GM12878 (cell line): ENCODE measurements around the gene NAGA. TPM values are rescaled to one million over a fixed set of nuclear protein-coding genes. Genes with fewer than 3 reads are reported as not detected.

Source experiments
- ATAC-seq: fragments of 200-7000 bp; cut with Tn5 transposase; 3 replicates; pipeline ENCODE4 v1.9.1; 2020; ENCODE audit warnings: mild to moderate bottlenecking, moderate library complexity
- BruUV-seq: library from RNA; stranded (reverse); fragments of 400-500 nt; replicated peaks from 2 replicates; lab custom pipeline; 2021; lab: Mats Ljungman, UMichigan
- CTCF ChIA-PET: fragments of 300-600 bp; sonication (Branson Sonifier 250); formaldehyde crosslinking; extraction: SDS; loops from one replicate; lab custom pipeline; 2021; ENCODE audit warnings: inconsistent platforms; lab: Yijun Ruan, JAX
- POLR2A ChIA-PET: fragments of 350-600 bp; formaldehyde crosslinking; extraction: SDS; loops from one replicate; lab custom pipeline; 2021; ENCODE audit warnings: inconsistent platforms; lab: Charles Lee
- RAD21 ChIA-PET: fragments of 300-600 bp; sonication (Branson Sonifier 250); formaldehyde crosslinking; loops from one replicate; lab custom pipeline; 2023; ENCODE audit warnings: antibody characterized with exemption; ENCODE audit not compliant: unreplicated experiment; lab: Charles Lee
- SMC1A ChIA-PET: fragments of 300-600 bp; sonication (Branson Sonifier 250); formaldehyde crosslinking; loops from one replicate; lab custom pipeline; 2023; ENCODE audit not compliant: unreplicated experiment, uncharacterized antibody; lab: Charles Lee
- DNase-seq: peaks from one replicate; pipeline ENCODE4 v3.0.0-alpha.2; 2011; ENCODE audit warnings: low read depth, low spot score
- FAIRE-seq: peaks from 3 replicates; lab custom pipeline; 2011; peaks lifted over from hg19 to GRCh38; lab: Jason Lieb, UNC
- H2AFZ ChIP-seq: 2 replicates; pipeline ENCODE4 v1.6.0; 2011; ENCODE audit warnings: low read depth, low read length, control low read depth; ENCODE audit not compliant: control insufficient read depth
- H3K27ac ChIP-seq: 2 replicates; pipeline ENCODE4 v1.5.1; 2011; ENCODE audit warnings: control low read depth; ENCODE audit not compliant: control insufficient read depth, insufficient read depth
- H3K27me3 ChIP-seq, 2 experiments: replicated peaks in 1 of 2; 2 replicates each; pipeline versions ENCODE4 v1.6.0 to v1.6.1; 2011; ENCODE audit warnings: low read length in 1 of 2; ENCODE audit not compliant: control insufficient read depth in 2 of 2, insufficient read depth in 2 of 2
- H3K36me3 ChIP-seq, 2 experiments: 2 replicates each; pipeline ENCODE4 v1.5.1; 2011; ENCODE audit warnings: low read length in 1 of 2; ENCODE audit not compliant: control insufficient read depth in 2 of 2, insufficient read depth in 2 of 2
- H3K4me1 ChIP-seq: 2 replicates; pipeline ENCODE4 v1.6.1; 2011; ENCODE audit warnings: mild to moderate bottlenecking, low read length, moderate library complexity, mixed read lengths; ENCODE audit not compliant: control insufficient read depth, insufficient read depth
- H3K4me2 ChIP-seq: 2 replicates; pipeline ENCODE4 v1.6.0; 2011; ENCODE audit warnings: control low read depth; ENCODE audit not compliant: control insufficient read depth, insufficient read depth
- H3K4me3 ChIP-seq: fragments of 200-600 bp; sonication (generic); 2 replicates; pipeline ENCODE4 v1.5.1; 2016
- H3K79me2 ChIP-seq: 2 replicates; pipeline ENCODE4 v1.6.0; 2011; ENCODE audit warnings: low read length; ENCODE audit not compliant: control insufficient read depth, insufficient read depth
- H3K9ac ChIP-seq: 2 replicates; pipeline ENCODE4 v1.8.0; 2011; ENCODE audit warnings: low read length, control low read depth, mixed read lengths; ENCODE audit not compliant: control insufficient read depth, insufficient read depth
- H3K9me3 ChIP-seq: replicated peaks from 3 replicates; pipeline ENCODE4 v1.5.1; 2011; ENCODE audit warnings: mild to moderate bottlenecking, low read length; ENCODE audit not compliant: control insufficient read depth, insufficient read depth
- H4K20me1 ChIP-seq: 2 replicates; pipeline ENCODE4 v1.6.0; 2011; ENCODE audit not compliant: control insufficient read depth, insufficient read depth
- BHLHE40 ChIP-seq, 2 experiments: fragments of 450-650 bp in 1 of 2; IDR thresholded peaks; 2 replicates each; pipeline ENCODE4 v1.6.1; 2011 to 2017; ENCODE audit warnings: low read depth in 2 of 2, borderline replicate concordance in 1 of 2, improper control_type of control experiment in 1 of 2, low read length in 1 of 2, mild to moderate bottlenecking in 1 of 2
- CREM ChIP-seq: IDR thresholded peaks from 2 replicates; pipeline ENCODE4 v1.6.1; 2014; ENCODE audit warnings: antibody characterized with exemption, low read depth
- DPF2 ChIP-seq: fragments of 450-650 bp; IDR thresholded peaks from 2 replicates; pipeline ENCODE4 v1.6.1; 2017; ENCODE audit warnings: mild to moderate bottlenecking
- HDGF ChIP-seq: fragments of 450-650 bp; IDR thresholded peaks from 2 replicates; pipeline ENCODE4 v1.6.1; 2016; ENCODE audit warnings: antibody characterized with exemption
- KLF5 ChIP-seq: fragments of 450-650 bp; IDR thresholded peaks from 2 replicates; pipeline ENCODE4 v1.6.1; 2014; ENCODE audit warnings: mild to moderate bottlenecking; ENCODE audit not compliant: partially characterized antibody
- MYB ChIP-seq: fragments of 150-350 bp; IDR thresholded peaks from 2 replicates; pipeline ENCODE4 v1.6.1; 2014; ENCODE audit warnings: mild to moderate bottlenecking, low read depth, low read length, borderline replicate concordance
- RFX5 ChIP-seq: IDR thresholded peaks from 2 replicates; pipeline ENCODE4 v1.6.1; 2011; ENCODE audit warnings: low read depth, low read length, improper control_type of control experiment
- RUNX3 ChIP-seq: IDR thresholded peaks from 2 replicates; pipeline ENCODE4 v1.6.1; 2012; ENCODE audit warnings: low read length, inconsistent platforms
- SRF ChIP-seq, 2 experiments: IDR thresholded peaks; 2 replicates each; pipeline ENCODE4 v1.6.1; 2011; ENCODE audit warnings: low read depth in 2 of 2, low read length in 2 of 2, mild to moderate bottlenecking in 1 of 2, moderate library complexity in 1 of 2
- ZBTB4 ChIP-seq: fragments of 450-650 bp; formaldehyde crosslinking; IDR thresholded peaks from 2 replicates; pipeline ENCODE4 v1.4.0; 2022; ENCODE audit warnings: mild to moderate bottlenecking, moderate library complexity
- ZNF384 ChIP-seq: IDR thresholded peaks from 2 replicates; pipeline ENCODE4 v1.6.1; 2012; ENCODE audit warnings: low read depth, mild to moderate bottlenecking, low read length, improper control_type of control experiment, borderline replicate concordance
- ZZZ3 ChIP-seq: IDR thresholded peaks from 2 replicates; pipeline ENCODE4 v1.6.1; 2011; ENCODE audit warnings: low read depth; ENCODE audit not compliant: control insufficient read depth, insufficient read length
- whole genome bisulfite sequencing: methylation state at CpG from one replicate; pipeline ENCODE4 v1.1.6; 2016; ENCODE audit warnings: low lambda C conversion rate; ENCODE audit not compliant: insufficient replicate concordance, insufficient coverage; ENCODE audit errors: missing lambda C conversion rate; 5-methylcytosine and 5-hydroxymethylcytosine counted together
- in situ Hi-C: fragments of 300-500 bp; cut with MboI; formaldehyde crosslinking; loops from 9 replicates; pipeline ENCODE4 v1.14.3; 2018; ENCODE audit warnings: mixed read lengths
- intact Hi-C: fragments of 100-400 bp; cut with micrococcal nuclease; formaldehyde crosslinking; loops from one replicate; pipeline ENCODE4 v1.14.2; 2022; ENCODE audit not compliant: unreplicated experiment
- polyA plus RNA-seq, 11 experiments: library from polyadenylated mRNA; depleted of rRNA in 4 of 11; unstranded in 6 of 11; stranded (reverse) in 5 of 11; fragments of >200 nt; fragmentation: Nextera tagmentation in 4 of 11; fragmentation: Illumina TruSeq in 1 of 11; extraction: Ambion mirVana in 4 of 11; extraction: Trizol in 1 of 11; gene quantifications; 1 replicate in 1 of 11; 2 replicates in 10 of 11; pipeline versions ENCODE4 v1.2.1 to v1.2.3, GENCODE V29; 2011 to 2016; ENCODE audit warnings: inconsistent platforms in 2 of 11, missing spikeins in 2 of 11, low read depth in 1 of 11
- total RNA-seq, 4 experiments: library from RNA; depleted of rRNA in 3 of 4; stranded (reverse); fragments of >200 nt in 3 of 4; fragmentation: Illumina TruSeq in 1 of 4; extraction: Trizol in 1 of 4; gene quantifications; 2 replicates each; pipeline versions ENCODE4 v1.2.1 to v1.2.3, GENCODE V29; 2013 to 2021
- TF ChIP-seq, protein P1 (sequence below): fragments of 450-650 bp; IDR thresholded peaks from 2 replicates; pipeline ENCODE4 v1.6.1; 2018; ENCODE audit warnings: borderline replicate concordance, mild to moderate bottlenecking; ENCODE audit not compliant: partially characterized antibody
- TF ChIP-seq, protein P2 (sequence below): IDR thresholded peaks from 2 replicates; pipeline ENCODE4 v1.6.1; 2012; ENCODE audit warnings: low read depth, low read length, improper control_type of control experiment

The NAGA gene
- total and polyA plus RNA-seq, 10 of the 15 experiments (the other 5 are each of a cell fraction or from before 2014, with no cell fraction given): 9.3 to 46.0 (median 33.2) TPM

DNA sequence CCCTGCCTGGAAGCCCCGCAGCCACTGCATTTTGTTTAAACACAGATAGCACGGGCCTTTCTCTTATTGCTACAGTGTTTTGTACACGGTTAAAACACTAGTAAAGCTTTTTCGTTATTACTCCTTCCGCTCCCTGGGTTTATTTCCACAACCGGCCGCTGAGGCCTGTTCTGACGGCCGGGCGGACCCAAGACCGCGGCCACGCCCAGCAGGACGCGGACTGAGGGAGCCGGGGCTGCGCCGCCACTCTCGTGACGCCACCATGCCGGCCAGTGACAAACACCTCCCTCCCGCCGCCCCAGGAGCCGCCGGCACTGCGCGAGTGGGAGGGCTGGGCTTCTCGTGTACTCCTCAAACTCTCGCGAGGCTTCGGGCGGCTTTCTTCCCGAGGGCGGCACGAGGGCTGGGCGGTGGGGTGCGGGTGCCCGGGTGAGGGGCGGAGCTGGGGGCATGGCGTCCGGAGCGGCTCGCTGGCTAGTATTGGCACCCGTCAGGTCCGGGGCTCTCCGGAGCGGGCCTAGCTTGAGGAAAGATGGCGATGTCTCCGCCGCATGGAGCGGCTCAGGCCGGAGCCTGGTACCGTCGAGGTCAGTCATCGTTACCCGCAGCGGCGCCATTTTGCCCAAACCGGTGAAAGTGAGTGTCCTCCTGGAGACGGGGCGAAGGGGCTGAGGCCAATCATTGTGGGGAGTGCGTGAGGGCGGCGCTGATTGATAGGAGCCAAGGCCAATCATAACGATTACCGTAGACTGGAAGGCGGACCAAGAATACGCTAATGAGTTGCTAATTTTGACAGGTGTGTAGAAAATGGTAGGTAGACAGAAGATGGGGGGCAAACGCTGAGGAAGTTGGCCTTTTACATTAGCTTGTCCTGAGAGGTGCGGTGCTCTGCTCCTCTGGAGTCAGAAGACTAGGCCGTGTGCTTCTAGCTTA, 9.0 kb upstream of the NAGA start, which contains the start of gene SMDT1:
Gene SMDT1, plus strand, starts transcription at position 382 of the 933 bp plus-strand sequence. Its CDS starts 69 bp downstream, at position 451.
- no peaks in the 10 kb centered on the region for H4K20me1 ChIP-seq
- H3K4me2 ChIP-seq: peak within 1 kb of the TSS; percentile 85
- H3K36me3 ChIP-seq: peaks cover 2 to 9% of the 10 kb centered on the region in 2 experiments; a peak in 2 of 4 replicates
- no peaks in the 10 kb centered on the region for H3K9me3 ChIP-seq
- ATAC-seq (peak; percentile 95), DNase-seq (peak; percentile 99), FAIRE-seq (peak; percentile 94)
- H2AFZ ChIP-seq: peak within 1 kb of the TSS; percentile 88
- H3K4me1 ChIP-seq: peaks cover 12% of the 10 kb centered on the region
- peak within 1 kb of the TSS; percentile 90 for H3K9ac ChIP-seq
- TSS peak; percentile 76 for BruUV-seq
- RAD21 ChIA-PET: interaction anchor here (1.0 to 3.3 kb wide), 8 partner anchors 10 to 394 kb away, joined by 3 to 32 read pairs (median 4); partner anchors contain the start of genes CENPM and NDUFA6
- intact Hi-C loops (loop anchor here (2.0 kb wide), 1 partner anchor 49 kb away; no protein-coding TSS in a partner anchor), in situ Hi-C loops (no loop called here)
- H3K27ac ChIP-seq: peak within 1 kb of the TSS; percentile 90
- CTCF ChIA-PET: interaction anchor here (0.5 to 2.1 kb wide), 8 partner anchors 9 to 413 kb away, joined by 3 to 24 read pairs (median 4); partner anchors contain the start of genes NAGA and NDUFA6
- H3K27me3 ChIP-seq: no peaks in the 10 kb centered on the region
- WGBS: 1% methylated on average over 71 of the region's 71 CpGs
- peaks cover 22% of the 10 kb centered on the region for H3K79me2 ChIP-seq
- peak within 1 kb of the TSS; percentile 81 for H3K4me3 ChIP-seq
- POLR2A ChIA-PET: interaction anchor here (0.6 to 3.9 kb wide), 12 partner anchors 10 to 361 kb away, joined by 3 to 47 read pairs (median 4); partner anchors contain the start of genes CCDC134, CENPM, NAGA and NDUFA6
- SMC1A ChIA-PET: interaction anchor here (0.6 to 3.5 kb wide), 7 partner anchors 9 to 605 kb away, joined by 3 to 29 read pairs (median 3); partner anchors contain the start of genes NAGA and NDUFA6
- TF ChIP-seq ZZZ3: no peak
- 0 out of 2 replicates have a peak, but pooled peaks have one; percentile 70 for TF ChIP-seq ZBTB4
- 0 out of 2 replicates have a peak, but pooled peaks have one; percentile 32 for TF ChIP-seq MYB
- TF ChIP-seq, protein P1, sequence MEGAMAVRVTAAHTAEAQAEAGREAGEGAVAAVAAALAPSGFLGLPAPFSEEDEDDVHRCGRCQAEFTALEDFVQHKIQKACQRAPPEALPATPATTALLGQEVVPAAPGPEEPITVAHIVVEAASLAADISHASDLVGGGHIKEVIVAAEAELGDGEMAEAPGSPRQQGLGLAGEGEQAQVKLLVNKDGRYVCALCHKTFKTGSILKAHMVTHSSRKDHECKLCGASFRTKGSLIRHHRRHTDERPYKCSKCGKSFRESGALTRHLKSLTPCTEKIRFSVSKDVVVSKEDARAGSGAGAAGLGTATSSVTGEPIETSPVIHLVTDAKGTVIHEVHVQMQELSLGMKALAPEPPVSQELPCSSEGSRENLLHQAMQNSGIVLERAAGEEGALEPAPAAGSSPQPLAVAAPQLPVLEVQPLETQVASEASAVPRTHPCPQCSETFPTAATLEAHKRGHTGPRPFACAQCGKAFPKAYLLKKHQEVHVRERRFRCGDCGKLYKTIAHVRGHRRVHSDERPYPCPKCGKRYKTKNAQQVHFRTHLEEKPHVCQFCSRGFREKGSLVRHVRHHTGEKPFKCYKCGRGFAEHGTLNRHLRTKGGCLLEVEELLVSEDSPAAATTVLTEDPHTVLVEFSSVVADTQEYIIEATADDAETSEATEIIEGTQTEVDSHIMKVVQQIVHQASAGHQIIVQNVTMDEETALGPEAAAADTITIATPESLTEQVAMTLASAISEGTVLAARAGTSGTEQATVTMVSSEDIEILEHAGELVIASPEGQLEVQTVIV: no peak
- TF ChIP-seq, protein P2, sequence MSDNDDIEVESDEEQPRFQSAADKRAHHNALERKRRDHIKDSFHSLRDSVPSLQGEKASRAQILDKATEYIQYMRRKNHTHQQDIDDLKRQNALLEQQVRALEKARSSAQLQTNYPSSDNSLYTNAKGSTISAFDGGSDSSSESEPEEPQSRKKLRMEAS: no peak; the same call in 1 of the 2 replicates
- peak; percentile 84 for TF ChIP-seq DPF2
- TF ChIP-seq RUNX3: peak; percentile 65
- peak; percentile 73 for TF ChIP-seq CREM
- no peak for TF ChIP-seq ZNF384
- peak; percentile 27; the same call in 1 of the 2 replicates for TF ChIP-seq HDGF
- peak; percentile 90 to 95 for TF ChIP-seq BHLHE40 (IDR thresholded peaks at IDR 0.05; ENCODE audit: borderline replicate concordance in 1 of 2, low read depth in 2 of 2, low read length in 1 of 2)
- TF ChIP-seq SRF (IDR thresholded peaks at IDR 0.05; ENCODE audit: low read depth in 2 of 2, low read length in 2 of 2): no peak
- no peak for TF ChIP-seq KLF5
- 0 out of 2 replicates have a peak, but pooled peaks have one; percentile 49 for TF ChIP-seq RFX5
